ENCODE measurements around the gene MAPK8IP3.

Gene MAPK8IP3

GRCh38 chr16:1669698-1670097 is 36.3 kb upstream of the MAPK8IP3 start:
- Histone ChIP-seq H3K4me3 (replicated peaks; ENCODE audit: low read depth, low read length) (no peak overlapping the region), H3K36me3 (ENCODE audit: control insufficient read depth, insufficient read depth, low read length) (peaks cover 54% of the 10 kb centered on the region), H3K27me3 (replicated peaks; ENCODE audit: control insufficient read depth, insufficient read depth, low read length) (no peaks in the 10 kb centered on the region)
- TF ChIP-seq CTCF (IDR thresholded peaks at IDR 0.05; ENCODE audit: insufficient read depth, low read length, poor library complexity, severe bottlenecking), result no peak
- no peak for DNase-seq (ENCODE audit: extremely low read depth, insufficient read length)

GRCh38 chr16:1670371-1670770 is 35.6 kb upstream of the MAPK8IP3 start:
- Histone ChIP-seq H3K27me3 (replicated peaks; ENCODE audit: control insufficient read depth, insufficient read depth, low read length) (no peaks in the 10 kb centered on the region), H3K36me3 (ENCODE audit: control insufficient read depth, insufficient read depth, low read length) (peaks cover 52% of the 10 kb centered on the region)
- no peak for TF ChIP-seq CTCF (IDR thresholded peaks at IDR 0.05; ENCODE audit: insufficient read depth, low read length, poor library complexity, severe bottlenecking)

GRCh38 chr16:1670866-1671265 is 35.1 kb upstream of the MAPK8IP3 start:
- Histone ChIP-seq H3K36me3 (ENCODE audit: control insufficient read depth, insufficient read depth, low read length) (peaks cover 51% of the 10 kb centered on the region), H3K27me3 (replicated peaks; ENCODE audit: control insufficient read depth, insufficient read depth, low read length) (no peaks in the 10 kb centered on the region), H3K4me3 (replicated peaks; ENCODE audit: low read depth, low read length) (no peak overlapping the region)
- DNase-seq (ENCODE audit: extremely low read depth, insufficient read length), result no peak
- TF ChIP-seq CTCF (IDR thresholded peaks at IDR 0.05; ENCODE audit: insufficient read depth, low read length, poor library complexity, severe bottlenecking), result no peak

More at GRCh38 chr16:1670371-1670770, 35.6 kb upstream of the MAPK8IP3 start:
- H3K4me3 ChIP-seq (replicated peaks; ENCODE audit: low read depth, low read length), result no peak overlapping the region
- no peak for DNase-seq (ENCODE audit: extremely low read depth, insufficient read length)

- DNase-seq (ENCODE audit: extremely low read depth, insufficient read length), result no peak
- Histone ChIP-seq H3K36me3 (ENCODE audit: control insufficient read depth, insufficient read depth, low read length) (peaks cover 34% of the 10 kb centered on the region), H3K4me3 (replicated peaks; ENCODE audit: low read depth, low read length) (no peak overlapping the region), H3K27me3 (replicated peaks; ENCODE audit: control insufficient read depth, insufficient read depth, low read length) (no peaks in the 10 kb centered on the region)
- no peak for TF ChIP-seq CTCF (IDR thresholded peaks at IDR 0.05; ENCODE audit: insufficient read depth, low read length, poor library complexity, severe bottlenecking)
These were observed 32.4 kb upstream of the MAPK8IP3 start for GRCh38 chr16:1673424-1674151.

GRCh38 chr16:1674306-1674705 is 31.7 kb upstream of the MAPK8IP3 start:
- peaks cover 26% of the 10 kb centered on the region for H3K36me3 ChIP-seq (ENCODE audit: control insufficient read depth, insufficient read depth, low read length)
- DNase-seq (ENCODE audit: extremely low read depth, insufficient read length), result no peak
- H3K27me3 ChIP-seq (replicated peaks; ENCODE audit: control insufficient read depth, insufficient read depth, low read length), result no peaks in the 10 kb centered on the region
- no peak for TF ChIP-seq CTCF (IDR thresholded peaks at IDR 0.05; ENCODE audit: insufficient read depth, low read length, poor library complexity, severe bottlenecking)
- H3K4me3 ChIP-seq (replicated peaks; ENCODE audit: low read depth, low read length), result no peak overlapping the region

Measured in GM06990 (cell line).